HG03108 (cell line): ENCODE measurements around the gene MGAT1.
A peak's percentile ranks its signal among the peaks of the same experiment; 100 is the strongest.

Experiments
- ATAC-seq: cut with Tn5 transposase; IDR thresholded peaks from one replicate; pipeline ENCODE4 v1.9.1; 2021; ENCODE audit warnings: moderate library complexity; ENCODE audit not compliant: unreplicated experiment

MGAT1 gene

GRCh38 chr5:180824630-180825476 lies 22.2 kb upstream of the MGAT1 start:
- ATAC-seq, result no peak

- ATAC-seq, result no peak
Observed at GRCh38 chr5:180823940-180824629, 21.5 kb upstream of the MGAT1 start.

- no peak for ATAC-seq
Observed at GRCh38 chr5:180823346-180823745, 20.7 kb upstream of the MGAT1 start.

GRCh38 chr5:180821538-180821937 lies 18.9 kb upstream of the MGAT1 start:
- ATAC-seq, result no peak

- peak; percentile 66 for ATAC-seq
Observed at GRCh38 chr5:180820788-180821321, 18.2 kb upstream of the MGAT1 start.

- no peak for ATAC-seq
Observed at GRCh38 chr5:180818677-180819341, 16.2 kb upstream of the MGAT1 start.

- no peak for ATAC-seq
Observed at GRCh38 chr5:180817893-180818674, 15.5 kb upstream of the MGAT1 start.

GRCh38 chr5:180816608-180817534 lies 14.3 kb upstream of the MGAT1 start:
- ATAC-seq, result no peak

- no peak for ATAC-seq
Observed at GRCh38 chr5:180815293-180815917, 12.8 kb upstream of the MGAT1 start.

- no peak for ATAC-seq
Observed at GRCh38 chr5:180813420-180813819, 10.8 kb upstream of the MGAT1 start.

- no peak for ATAC-seq
Observed at GRCh38 chr5:180811623-180812124, 9.1 kb upstream of the MGAT1 start.

GRCh38 chr5:180810959-180811622 lies 8.5 kb upstream of the MGAT1 start:
- ATAC-seq, result no peak

- peak; percentile 64 for ATAC-seq
Observed at GRCh38 chr5:180810210-180810958, 7.8 kb upstream of the MGAT1 start.

GRCh38 chr5:180809403-180810209 lies 7.0 kb upstream of the MGAT1 start:
- ATAC-seq, result peak; percentile 43

- no peak for ATAC-seq
Observed at GRCh38 chr5:180808461-180809000, 5.9 kb upstream of the MGAT1 start.

GRCh38 chr5:180807654-180808414 lies 5.2 kb upstream of the MGAT1 start:
- no peak for ATAC-seq
